UCSD-AML1 (cell line): ENCODE measurements around the gene TMEM158.

Experiments used
- DNase-seq: peaks from one replicate; lab custom pipeline; 2025; ENCODE audit not compliant: unreplicated experiment; lab: John Stamatoyannopoulos, UW

TMEM158 gene

DNA sequence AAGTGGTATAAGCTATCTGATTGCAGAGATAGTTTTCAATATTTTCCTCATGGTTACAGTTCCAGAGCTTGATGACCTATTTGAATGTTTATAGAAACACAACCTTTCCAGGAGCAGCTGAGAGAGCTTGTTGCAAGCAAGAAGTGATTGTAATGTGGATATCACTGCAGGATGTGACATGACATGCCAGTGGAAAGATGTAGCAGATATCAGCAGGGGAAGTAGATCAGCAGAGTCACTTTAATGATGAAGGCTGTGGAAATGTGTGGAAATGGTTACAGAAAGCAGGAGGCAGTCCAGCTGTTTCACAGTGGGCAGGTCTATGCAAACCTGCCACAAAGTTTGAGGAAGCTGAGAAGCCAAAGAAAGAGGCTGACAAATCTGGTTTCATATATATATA lies 21.0 kb downstream of the TMEM158 start:
- DNase-seq, result no peak

DNA sequence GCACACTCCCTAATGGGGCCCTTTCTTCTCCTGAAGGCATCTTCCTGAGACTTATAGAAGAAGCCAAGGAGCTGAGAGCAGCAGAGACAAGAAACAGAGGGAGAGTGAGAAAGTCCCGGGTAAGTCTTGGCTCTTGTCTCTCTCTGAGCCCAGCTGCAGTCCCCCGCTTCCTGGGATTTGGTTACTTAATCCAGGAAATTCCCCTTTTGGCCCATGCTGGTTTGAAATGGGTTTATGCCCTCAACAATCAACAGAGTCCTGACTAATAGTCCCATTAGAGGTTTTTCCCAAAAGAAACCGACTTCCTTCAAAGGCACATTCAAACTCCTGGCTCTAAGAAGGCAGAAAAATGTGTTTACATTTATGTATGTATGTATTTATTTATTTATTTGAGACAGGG lies 22.0 kb downstream of the TMEM158 start:
- no peak for DNase-seq

DNA sequence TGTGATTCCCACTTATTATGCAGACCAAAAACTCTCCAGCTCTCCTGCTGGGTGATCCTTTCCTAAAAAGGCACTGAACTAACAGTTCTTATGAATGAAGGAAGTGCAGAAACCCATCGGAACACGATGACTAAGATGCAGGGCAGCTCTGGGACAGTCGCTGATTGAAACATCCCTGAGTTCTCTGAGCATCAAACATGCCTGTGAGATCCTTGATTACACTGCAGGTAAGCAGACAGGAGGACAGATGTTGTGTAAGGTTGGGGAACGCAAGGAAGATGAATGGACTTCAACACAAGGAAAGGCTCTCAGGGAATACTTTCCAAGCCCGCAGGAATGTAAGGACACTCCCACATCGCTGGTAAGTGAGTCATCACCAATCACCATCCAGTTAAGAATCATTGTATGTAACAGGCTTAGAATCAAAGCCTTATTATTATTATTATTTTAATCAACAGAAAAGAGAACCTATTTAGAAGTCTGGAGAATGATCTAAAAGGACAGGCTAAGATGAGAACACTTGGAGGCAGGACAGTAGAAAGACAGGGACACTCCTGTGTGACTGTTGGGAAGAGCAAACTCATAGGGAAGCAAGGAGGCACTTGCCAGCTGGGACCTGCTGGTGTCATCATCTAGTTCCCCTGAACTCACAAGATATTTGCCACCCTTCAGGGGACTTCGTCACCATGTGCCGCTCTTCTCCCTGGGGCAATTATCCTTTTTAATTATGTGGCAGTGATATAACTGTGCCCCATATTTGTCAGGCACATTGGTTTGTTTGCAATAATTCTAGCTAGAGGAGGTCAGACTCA lies 26.0 kb downstream of the TMEM158 start:
- no peak for DNase-seq

DNA sequence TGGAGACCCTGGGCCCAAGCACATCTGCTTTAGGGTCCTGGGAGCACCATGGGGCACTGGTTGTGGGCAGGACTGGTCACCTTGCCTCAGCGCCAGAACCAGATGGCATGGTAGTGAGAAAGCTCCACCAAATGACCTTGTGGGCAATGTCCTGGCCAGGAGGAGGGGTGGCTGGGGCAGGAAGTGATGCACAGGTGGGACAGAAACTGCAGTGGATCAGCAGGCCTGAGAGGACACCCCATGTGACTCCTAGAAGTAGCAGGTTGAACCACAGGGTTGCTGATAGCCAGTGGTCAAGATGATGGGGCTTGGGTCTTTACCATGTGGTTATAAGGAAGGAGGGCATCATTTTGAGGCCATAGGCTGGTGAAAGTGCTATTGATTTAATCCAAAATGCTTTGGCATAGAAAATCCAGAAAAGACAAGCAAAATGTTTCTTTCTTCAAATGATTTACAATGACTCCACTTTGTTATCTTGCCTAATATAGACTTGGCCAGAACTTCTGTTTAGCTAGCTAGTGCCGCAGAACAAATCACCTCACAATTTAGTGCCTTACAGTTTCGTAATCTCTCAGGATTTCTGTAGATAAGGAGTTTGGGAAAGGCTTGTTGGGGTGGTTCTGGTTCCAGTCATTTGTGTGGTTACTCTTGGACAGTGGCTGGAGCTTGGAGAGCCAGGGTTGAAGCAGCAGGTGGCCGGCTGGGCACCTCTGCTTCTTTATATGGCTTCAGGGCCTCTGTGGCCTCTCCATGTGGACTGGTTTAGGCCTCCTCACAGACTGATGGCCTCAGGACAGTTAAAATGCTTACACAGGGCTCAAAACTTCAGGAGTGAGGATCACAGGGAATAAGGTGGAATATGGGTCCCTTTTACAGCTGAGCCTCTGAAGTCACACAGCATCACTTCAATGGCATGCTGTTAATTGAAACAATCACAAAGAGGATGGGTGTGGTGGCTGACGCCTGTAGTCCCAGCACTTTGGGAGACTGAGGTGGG lies 27.5 kb downstream of the TMEM158 start:
- DNase-seq, result no peak

DNA sequence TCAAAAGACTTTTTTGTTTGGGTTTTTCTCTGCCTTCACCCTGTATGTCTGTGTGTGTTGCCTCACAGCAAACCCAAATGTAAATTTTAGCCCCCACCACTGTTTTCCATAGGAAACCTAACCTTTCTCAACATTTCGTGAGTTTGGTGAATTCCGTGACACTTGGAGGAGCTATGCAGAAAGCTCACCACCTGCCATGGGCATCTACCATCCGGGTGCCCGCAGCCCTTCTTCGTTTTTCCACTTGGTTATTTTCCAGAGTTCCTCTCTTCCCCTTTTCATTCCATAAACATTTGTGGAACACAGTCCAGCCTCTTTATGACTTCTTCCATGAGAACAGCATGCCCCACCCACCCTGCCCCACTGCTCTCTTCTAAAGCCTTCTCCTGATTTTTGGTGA lies 31.3 kb downstream of the TMEM158 start:
- DNase-seq, result no peak

DNA sequence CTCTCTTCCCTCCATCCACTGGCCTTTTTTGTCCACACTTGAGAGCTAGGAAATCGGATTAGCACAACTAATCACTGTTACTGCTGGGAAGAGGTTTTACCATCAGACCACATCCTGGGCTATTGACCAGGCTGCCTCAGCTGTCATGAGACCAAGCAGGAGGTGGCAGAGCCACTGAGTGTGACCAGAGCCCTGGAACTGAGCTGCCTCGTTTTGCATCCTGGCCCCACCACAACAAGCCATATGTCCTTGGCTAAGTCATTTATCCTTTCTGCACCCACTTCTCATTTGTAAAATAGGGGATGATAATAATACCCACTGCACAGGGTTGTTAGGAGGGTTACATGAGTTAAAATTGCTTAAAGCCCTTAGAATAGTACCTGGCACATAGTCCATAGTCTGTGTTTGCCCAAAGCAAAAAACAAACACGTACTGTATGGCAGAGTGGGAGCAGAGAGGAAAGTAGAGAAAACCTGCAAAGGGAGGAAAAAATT lies 34.1 kb downstream of the TMEM158 start:
- DNase-seq, result peak; percentile 26

GRCh38 chr3:45191424-45191823 lies 34.7 kb downstream of the TMEM158 start:
- no peak for DNase-seq

DNA sequence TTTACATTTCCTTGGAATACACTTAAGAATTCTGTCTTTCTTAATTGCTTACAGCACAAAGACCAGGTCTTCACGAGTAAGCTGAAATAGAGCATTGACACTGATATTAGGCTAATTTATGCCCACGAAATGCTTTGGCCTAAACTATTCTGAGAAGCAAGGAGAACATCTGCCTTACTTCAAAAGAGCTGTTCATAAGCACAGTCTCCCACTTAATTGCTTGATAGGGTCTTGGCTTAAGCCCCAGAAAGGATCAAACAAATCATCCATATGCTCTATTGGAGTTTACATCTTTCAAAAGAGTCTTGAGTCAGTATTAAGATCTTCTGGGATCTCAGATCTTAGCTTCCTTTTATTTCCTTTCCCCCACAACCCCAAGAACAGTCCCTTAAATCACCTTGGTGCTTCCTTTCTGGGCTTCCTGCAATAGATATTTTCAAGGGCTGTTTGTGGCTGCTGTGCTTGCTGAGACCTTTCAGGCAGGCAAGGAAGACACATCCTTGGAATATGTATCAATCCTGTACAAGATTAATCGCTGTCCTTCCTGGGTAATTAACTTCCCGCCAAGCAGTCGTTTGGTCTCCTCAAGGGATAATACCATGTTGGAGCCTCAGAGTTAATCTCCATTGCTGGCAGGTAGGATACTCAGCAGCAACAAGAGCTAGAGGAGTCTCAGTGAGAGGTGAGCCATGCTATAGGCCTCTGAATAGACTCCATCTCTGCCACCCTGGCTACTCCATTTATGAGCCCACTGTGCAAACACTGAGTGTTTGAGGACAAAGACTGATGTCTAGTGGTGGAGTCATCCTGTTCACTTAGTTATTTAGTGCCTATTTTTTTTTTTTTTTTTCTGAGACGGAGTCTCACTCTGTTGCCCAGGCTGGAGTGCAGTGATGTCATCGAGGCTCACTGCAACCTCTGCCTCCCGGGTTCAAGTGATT lies 37.1 kb downstream of the TMEM158 start:
- DNase-seq, result no peak

GRCh38 chr3:45187694-45188141 lies 38.4 kb downstream of the TMEM158 start:
- peak; percentile 47 for DNase-seq

GRCh38 chr3:45186871-45187270 lies 39.2 kb downstream of the TMEM158 start:
- no peak for DNase-seq

GRCh38 chr3:45185461-45185860 lies 40.6 kb downstream of the TMEM158 start:
- DNase-seq, result no peak

- no peak for DNase-seq
Measured at GRCh38 chr3:45185052-45185451, 41.0 kb downstream of the TMEM158 start.

GRCh38 chr3:45183872-45184262 lies 42.2 kb downstream of the TMEM158 start:
- no peak for DNase-seq

DNA sequence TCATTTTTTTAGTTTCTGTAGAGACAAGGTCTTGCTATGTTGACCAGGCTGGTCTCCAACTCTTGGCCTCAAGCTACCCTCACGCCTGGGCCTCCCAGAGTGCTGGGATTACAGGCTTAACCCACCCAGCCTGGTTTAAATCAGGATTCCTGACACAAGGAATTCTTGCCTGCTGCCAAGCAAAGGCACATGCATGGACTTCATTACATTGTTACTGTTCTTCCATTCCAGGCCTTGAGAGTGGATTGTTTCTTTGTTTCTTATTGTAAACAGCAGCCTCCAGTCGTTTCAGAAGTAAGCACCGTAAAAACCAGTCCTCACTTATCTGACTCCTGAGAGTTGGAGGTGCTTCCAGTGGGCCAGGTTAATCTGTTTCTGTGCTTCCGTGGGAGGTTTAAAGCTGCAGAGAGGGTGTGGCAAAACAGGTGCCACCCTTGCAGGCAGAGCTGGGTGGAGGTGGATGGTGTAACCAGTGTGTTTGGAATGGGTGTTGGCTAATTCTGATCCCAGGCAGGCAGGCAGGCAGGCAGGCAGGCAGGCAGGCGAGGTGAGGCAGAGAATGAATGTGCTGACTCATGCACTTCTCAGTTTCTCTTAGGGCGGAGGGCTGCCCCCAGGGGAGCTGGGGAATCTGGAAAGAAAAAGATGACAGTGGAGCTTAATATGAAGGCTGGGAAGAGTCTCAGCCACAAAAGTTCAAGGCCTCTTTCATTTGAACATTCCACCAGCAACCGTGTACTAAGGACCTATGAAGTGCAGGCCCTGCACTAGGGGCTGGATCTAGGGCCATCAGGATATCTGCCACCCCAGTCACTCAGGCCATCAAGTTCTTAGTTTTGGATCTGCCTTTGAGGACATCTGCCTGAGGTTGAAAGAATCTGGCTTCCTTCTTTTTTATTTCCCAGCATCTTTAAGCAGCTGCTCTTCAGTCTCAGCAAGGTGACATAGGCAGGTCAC lies 42.9 kb downstream of the TMEM158 start:
- DNase-seq, result no peak

DNA sequence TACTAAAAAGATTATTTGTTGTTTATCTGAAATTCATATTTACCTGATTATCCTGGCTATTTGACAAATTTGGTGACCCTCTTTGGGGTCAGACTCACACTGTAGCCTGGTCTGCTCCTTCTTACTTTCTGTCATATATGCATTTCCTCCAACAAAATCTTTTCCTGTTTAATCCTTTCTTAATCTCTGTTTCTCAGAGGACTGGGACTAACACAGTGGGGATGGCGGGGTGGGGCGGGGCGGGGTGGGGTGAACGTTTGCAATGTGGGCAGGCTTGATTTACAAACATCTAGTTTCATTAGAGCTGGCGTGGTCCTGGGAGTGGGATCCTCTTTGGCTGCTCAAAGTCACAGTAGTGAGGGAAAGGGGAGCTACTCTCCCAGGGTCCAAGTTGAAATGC lies 44.6 kb downstream of the TMEM158 start:
- DNase-seq, result no peak

DNA sequence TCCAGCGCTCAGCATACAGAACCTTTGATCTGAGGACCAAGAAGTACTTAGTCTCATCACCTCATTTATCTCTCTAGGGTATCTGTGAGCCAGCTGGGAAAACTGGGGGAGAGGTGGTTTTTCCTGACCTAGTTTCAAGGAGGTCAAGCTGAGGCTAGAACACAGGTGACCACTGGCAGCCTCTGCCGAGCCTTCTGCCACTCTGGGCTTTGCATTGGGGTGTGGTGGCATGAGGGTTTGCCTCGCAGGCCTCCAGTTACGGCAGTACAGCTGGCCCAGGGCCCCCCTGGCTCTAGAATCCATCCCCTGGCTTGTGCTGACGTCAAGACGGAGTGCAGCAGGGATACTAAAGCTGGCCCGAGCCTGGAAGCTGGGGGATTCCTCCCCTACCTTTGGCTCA lies 45.2 kb downstream of the TMEM158 start:
- no peak for DNase-seq

DNA sequence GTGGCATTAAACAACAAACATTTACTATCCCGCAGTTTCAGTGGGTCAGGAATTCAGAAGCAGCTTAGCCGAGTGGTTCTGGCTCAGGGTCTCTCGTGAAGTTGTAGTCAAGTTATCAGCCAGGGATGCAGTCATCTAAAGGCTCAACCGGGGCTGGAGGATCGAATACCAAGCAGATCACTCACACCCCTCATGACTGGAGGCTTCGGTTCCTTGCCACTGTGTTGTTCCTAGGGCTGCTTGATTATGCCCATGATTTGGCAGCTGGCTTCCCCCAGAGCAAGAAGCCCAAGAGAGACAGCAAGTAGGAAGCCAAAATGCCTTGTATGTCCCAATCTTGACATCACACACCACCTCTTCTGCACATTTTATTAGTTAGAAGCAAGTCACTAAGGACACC lies 46.0 kb downstream of the TMEM158 start:
- DNase-seq, result no peak

GRCh38 chr3:45179163-45179562 lies 46.9 kb downstream of the TMEM158 start:
- DNase-seq, result no peak

GRCh38 chr3:45178183-45179023 lies 47.7 kb downstream of the TMEM158 start:
- DNase-seq, result no peak
